ENCODE measurements around the gene CAMSAP1.

DNA sequence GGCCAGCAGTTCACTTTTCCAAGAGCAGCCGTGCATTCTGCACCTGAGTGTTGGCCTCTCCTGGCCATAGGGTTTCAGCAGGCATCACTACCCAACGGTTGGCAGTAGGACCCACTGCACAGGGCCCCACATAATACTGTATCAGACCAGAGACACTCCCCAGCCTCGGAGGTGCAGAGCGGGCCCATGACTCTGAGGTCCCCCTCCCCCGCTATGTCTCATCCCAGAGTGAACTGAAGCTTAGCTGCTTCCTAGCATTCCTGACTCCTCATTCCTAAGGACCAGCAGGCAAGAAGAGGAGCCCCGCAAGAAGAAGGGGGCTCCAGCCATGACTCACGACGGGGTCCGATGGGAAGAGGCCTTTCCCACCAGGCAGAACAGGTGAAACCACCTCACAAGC lies 67.2 kb downstream of the CAMSAP1 start:
- TF ChIP-seq, protein P1, sequence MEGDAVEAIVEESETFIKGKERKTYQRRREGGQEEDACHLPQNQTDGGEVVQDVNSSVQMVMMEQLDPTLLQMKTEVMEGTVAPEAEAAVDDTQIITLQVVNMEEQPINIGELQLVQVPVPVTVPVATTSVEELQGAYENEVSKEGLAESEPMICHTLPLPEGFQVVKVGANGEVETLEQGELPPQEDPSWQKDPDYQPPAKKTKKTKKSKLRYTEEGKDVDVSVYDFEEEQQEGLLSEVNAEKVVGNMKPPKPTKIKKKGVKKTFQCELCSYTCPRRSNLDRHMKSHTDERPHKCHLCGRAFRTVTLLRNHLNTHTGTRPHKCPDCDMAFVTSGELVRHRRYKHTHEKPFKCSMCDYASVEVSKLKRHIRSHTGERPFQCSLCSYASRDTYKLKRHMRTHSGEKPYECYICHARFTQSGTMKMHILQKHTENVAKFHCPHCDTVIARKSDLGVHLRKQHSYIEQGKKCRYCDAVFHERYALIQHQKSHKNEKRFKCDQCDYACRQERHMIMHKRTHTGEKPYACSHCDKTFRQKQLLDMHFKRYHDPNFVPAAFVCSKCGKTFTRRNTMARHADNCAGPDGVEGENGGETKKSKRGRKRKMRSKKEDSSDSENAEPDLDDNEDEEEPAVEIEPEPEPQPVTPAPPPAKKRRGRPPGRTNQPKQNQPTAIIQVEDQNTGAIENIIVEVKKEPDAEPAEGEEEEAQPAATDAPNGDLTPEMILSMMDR (IDR thresholded peaks at IDR 0.05; ENCODE audit: low read depth, low read length), result no peak
- TF ChIP-seq EZH2phosphoT487 (IDR thresholded peaks at IDR 0.05; ENCODE audit: low read depth), result no peak

Measured in OCI-LY3 (cell line).